ENCODE results near the gene ARAP3. TPM values are rescaled to one million over a fixed set of nuclear protein-coding genes. Genes with fewer than 3 reads are reported as not detected.

The ARAP3 gene
- total and polyA plus RNA-seq, 9 of the 15 experiments (the other 6 are each of a cell fraction or from before 2014, with no cell fraction given), result 0.83 to 25.7 (median 6.4) TPM

DNA sequence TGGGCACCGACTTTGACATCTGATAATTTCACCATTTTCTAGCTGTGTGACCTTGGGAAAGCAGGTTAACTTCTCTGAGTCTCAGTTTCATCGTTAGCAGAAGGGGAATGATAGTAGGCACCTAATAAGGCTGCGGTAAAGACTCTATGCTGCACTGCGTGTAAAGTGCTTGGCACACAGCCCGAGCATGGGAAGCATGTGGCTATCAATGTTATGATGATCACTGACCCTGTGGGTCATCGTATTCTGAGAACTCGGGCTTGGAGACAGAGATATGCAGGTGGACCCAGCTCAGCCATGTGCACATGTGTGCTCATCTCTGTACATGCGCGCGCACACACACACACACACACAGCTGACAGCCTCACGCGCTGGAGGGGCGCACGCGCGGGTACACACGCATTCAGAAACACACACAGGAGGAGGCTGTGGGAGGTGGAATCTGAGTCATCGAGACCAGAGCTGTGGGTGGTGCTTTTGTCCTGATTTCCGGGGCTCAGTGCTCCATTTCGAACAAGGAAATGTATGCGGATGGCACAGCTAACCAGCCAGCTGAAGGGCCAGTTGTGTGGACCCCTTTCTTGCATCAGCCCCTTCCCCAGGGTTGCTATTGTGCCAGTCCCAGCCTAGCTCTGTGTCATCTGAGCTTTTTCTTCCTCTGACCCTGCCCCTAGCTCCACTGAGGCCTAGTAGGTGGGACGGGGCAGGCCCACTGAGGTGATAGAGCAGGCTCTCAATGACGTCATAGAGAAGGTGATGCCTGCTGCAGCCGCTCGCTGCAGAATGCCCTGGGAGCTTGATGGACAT lies 11.1 kb upstream of the ARAP3 start (continued):
- TF ChIP-seq ZBTB40 (IDR thresholded peaks at IDR 0.05), result no peak
- 0 out of 2 replicates have a peak, but pooled peaks have one; percentile 28 for TF ChIP-seq ZBTB40 (CRISPR knock-in tag; IDR thresholded peaks at IDR 0.05)
- TF ChIP-seq, protein P1, sequence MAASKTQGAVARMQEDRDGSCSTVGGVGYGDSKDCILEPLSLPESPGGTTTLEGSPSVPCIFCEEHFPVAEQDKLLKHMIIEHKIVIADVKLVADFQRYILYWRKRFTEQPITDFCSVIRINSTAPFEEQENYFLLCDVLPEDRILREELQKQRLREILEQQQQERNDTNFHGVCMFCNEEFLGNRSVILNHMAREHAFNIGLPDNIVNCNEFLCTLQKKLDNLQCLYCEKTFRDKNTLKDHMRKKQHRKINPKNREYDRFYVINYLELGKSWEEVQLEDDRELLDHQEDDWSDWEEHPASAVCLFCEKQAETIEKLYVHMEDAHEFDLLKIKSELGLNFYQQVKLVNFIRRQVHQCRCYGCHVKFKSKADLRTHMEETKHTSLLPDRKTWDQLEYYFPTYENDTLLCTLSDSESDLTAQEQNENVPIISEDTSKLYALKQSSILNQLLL (CRISPR knock-in tag; IDR thresholded peaks at IDR 0.05; ENCODE audit: borderline replicate concordance), result no peak
- TF ChIP-seq ZNF57 (CRISPR knock-in tag; IDR thresholded peaks at IDR 0.05), result no peak
- TF ChIP-seq NFE2 (IDR thresholded peaks at IDR 0.05; ENCODE audit: low read depth), result peak; percentile 36
- TF ChIP-seq, protein P2, sequence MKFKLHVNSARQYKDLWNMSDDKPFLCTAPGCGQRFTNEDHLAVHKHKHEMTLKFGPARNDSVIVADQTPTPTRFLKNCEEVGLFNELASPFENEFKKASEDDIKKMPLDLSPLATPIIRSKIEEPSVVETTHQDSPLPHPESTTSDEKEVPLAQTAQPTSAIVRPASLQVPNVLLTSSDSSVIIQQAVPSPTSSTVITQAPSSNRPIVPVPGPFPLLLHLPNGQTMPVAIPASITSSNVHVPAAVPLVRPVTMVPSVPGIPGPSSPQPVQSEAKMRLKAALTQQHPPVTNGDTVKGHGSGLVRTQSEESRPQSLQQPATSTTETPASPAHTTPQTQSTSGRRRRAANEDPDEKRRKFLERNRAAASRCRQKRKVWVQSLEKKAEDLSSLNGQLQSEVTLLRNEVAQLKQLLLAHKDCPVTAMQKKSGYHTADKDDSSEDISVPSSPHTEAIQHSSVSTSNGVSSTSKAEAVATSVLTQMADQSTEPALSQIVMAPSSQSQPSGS (CRISPR knock-in tag; IDR thresholded peaks at IDR 0.05), result peak; percentile 34; the same call in 1 of the 2 replicates
- TF ChIP-seq ZNF316 (IDR thresholded peaks at IDR 0.05), result no peak
- TF ChIP-seq MTA3 (IDR thresholded peaks at IDR 0.05; ENCODE audit: borderline replicate concordance), result no peak
- TF ChIP-seq ZNF717 (CRISPR knock-in tag; IDR thresholded peaks at IDR 0.05), result no peak
- TF ChIP-seq NFE2L1 (tag; IDR thresholded peaks at IDR 0.05; ENCODE audit: borderline replicate concordance, low read depth), result no peak
- no peak; the same call in 1 of the 2 replicates for TF ChIP-seq ZNF282 (CRISPR knock-in tag; IDR thresholded peaks at IDR 0.05)
- no peak for TF ChIP-seq POLR2A (conservative IDR thresholded peaks at IDR 0.05)
- no peak for TF ChIP-seq CREBBP (IDR thresholded peaks at IDR 0.05; ENCODE audit: low read depth, low read length)
- TF ChIP-seq RAD21 (CRISPR knock-in tag; conservative IDR thresholded peaks at IDR 0.05 in 1 of 2, IDR thresholded peaks at IDR 0.05 in 1 of 2), result no peak
- TF ChIP-seq SMAD2 (IDR thresholded peaks at IDR 0.05; ENCODE audit: low read depth, low read length), result no peak

Measured in K562 (cell line).